8988T (cell line): ENCODE measurements around the gene GPRC5B.

Source experiments
- DNase-seq: peaks from one replicate; pipeline ENCODE4 v3.0.0; 2011

GPRC5B gene

GRCh38 chr16:19868421-19868820 lies 16.2 kb downstream of the GPRC5B start:
- no peak for DNase-seq

- DNase-seq = no peak
These were observed 20.1 kb downstream of the GPRC5B start for GRCh38 chr16:19864566-19864965.

- DNase-seq = no peak
These were observed 20.7 kb downstream of the GPRC5B start for GRCh38 chr16:19863990-19864389.

- DNase-seq = no peak
These were observed 22.8 kb downstream of the GPRC5B start for GRCh38 chr16:19861811-19862327.

GRCh38 chr16:19861133-19861532 lies 23.5 kb downstream of the GPRC5B start:
- DNase-seq = no peak

- no peak for DNase-seq
These were observed 24.2 kb downstream of the GPRC5B start for GRCh38 chr16:19860166-19861041.

GRCh38 chr16:19859603-19860002 lies 25.0 kb downstream of the GPRC5B start:
- no peak for DNase-seq

- DNase-seq = no peak
These were observed 25.5 kb downstream of the GPRC5B start for GRCh38 chr16:19859166-19859565.

- DNase-seq = no peak
These were observed 26.2 kb downstream of the GPRC5B start for GRCh38 chr16:19858340-19859018.

GRCh38 chr16:19857593-19858339 lies 26.9 kb downstream of the GPRC5B start:
- no peak for DNase-seq

GRCh38 chr16:19856120-19856519 lies 28.5 kb downstream of the GPRC5B start:
- no peak for DNase-seq

- DNase-seq = no peak
These were observed 30.1 kb downstream of the GPRC5B start for GRCh38 chr16:19854543-19854876.

- DNase-seq = no peak
These were observed 30.7 kb downstream of the GPRC5B start for GRCh38 chr16:19853742-19854542.

GRCh38 chr16:19853132-19853741 lies 31.4 kb downstream of the GPRC5B start:
- no peak for DNase-seq

GRCh38 chr16:19851476-19851875 lies 33.2 kb downstream of the GPRC5B start:
- no peak for DNase-seq

- DNase-seq = no peak
These were observed 34.4 kb downstream of the GPRC5B start for GRCh38 chr16:19850131-19850817.

GRCh38 chr16:19848756-19849155 lies 35.9 kb downstream of the GPRC5B start:
- DNase-seq = no peak

- no peak for DNase-seq
These were observed 38.2 kb downstream of the GPRC5B start for GRCh38 chr16:19846436-19846835.

GRCh38 chr16:19844945-19845641 lies 39.6 kb downstream of the GPRC5B start:
- DNase-seq = no peak

- DNase-seq = no peak
These were observed 41.3 kb downstream of the GPRC5B start for GRCh38 chr16:19843371-19843770.
